A673 (cell line): ENCODE data around the gene SRSF7. TPM values are rescaled to one million over a fixed set of nuclear protein-coding genes. Genes with fewer than 3 reads are reported as not detected.

Source experiments
- BruUV-seq: library from RNA; stranded (reverse); fragments of 400-500 nt; replicated peaks from 2 replicates; lab custom pipeline; 2021; lab: Mats Ljungman, UMichigan
- CTCF ChIA-PET: fragments of 300-600 bp; sonication (Branson Sonifier 250); formaldehyde crosslinking; loops from one replicate; lab custom pipeline; 2022; ENCODE audit warnings: antibody characterized with exemption; lab: Charles Lee
- POLR2A ChIA-PET: fragments of 300-600 bp; sonication (Branson Sonifier 250); formaldehyde crosslinking; loops from one replicate; lab custom pipeline; 2022; ENCODE audit warnings: antibody characterized with exemption; ENCODE audit not compliant: low non-redundant PET; lab: Charles Lee
- DNase-seq: peaks from one replicate; pipeline ENCODE4 v3.0.0-alpha.2; 2015; ENCODE audit warnings: low spot score
- H3K27ac ChIP-seq: fragments of 200-600 bp; sonication (generic); 2 replicates; pipeline ENCODE4 v1.5.1; 2016; ENCODE audit warnings: mixed run types, low read depth, mild to moderate bottlenecking, mixed read lengths, antibody characterized with exemption, low read length; ENCODE audit not compliant: poor library complexity, severe bottlenecking
- H3K27me3 ChIP-seq: fragments of 200-600 bp; sonication (generic); replicated peaks from 2 replicates; pipeline ENCODE4 v1.6.1; 2017; ENCODE audit warnings: mixed run types, low read depth, mild to moderate bottlenecking, mixed read lengths, antibody characterized with exemption, low read length; ENCODE audit not compliant: insufficient read depth, poor library complexity
- H3K36me3 ChIP-seq: fragments of 200-600 bp; sonication (generic); 2 replicates; pipeline ENCODE4 v1.6.1; 2016; ENCODE audit warnings: mixed run types, mild to moderate bottlenecking, mixed read lengths, antibody characterized with exemption, low read length; ENCODE audit not compliant: insufficient read depth, poor library complexity, severe bottlenecking
- H3K4me1 ChIP-seq: fragments of 200-600 bp; sonication (generic); 2 replicates; pipeline ENCODE4 v1.6.1; 2017; ENCODE audit warnings: mixed run types, mild to moderate bottlenecking, mixed read lengths, antibody characterized with exemption, low read length; ENCODE audit not compliant: insufficient read depth, poor library complexity, severe bottlenecking
- H3K4me3 ChIP-seq: fragments of 200-600 bp; sonication (generic); 2 replicates; pipeline ENCODE4 v1.5.1; 2016; ENCODE audit warnings: low read depth, mixed run types, mild to moderate bottlenecking, mixed read lengths, low read length; ENCODE audit not compliant: poor library complexity, severe bottlenecking
- H3K9me3 ChIP-seq: fragments of 200-600 bp; sonication (generic); 2 replicates; pipeline ENCODE4 v1.6.1; 2016; ENCODE audit warnings: mixed run types, low read depth, mild to moderate bottlenecking, mixed read lengths, antibody characterized with exemption, low read length; ENCODE audit not compliant: poor library complexity, severe bottlenecking
- CTCF ChIP-seq: fragments of 300-800, 200-600 bp; sonication (generic); conservative IDR thresholded peaks from 2 replicates; pipeline ENCODE4 v1.5.1; 2017; ENCODE audit warnings: low read depth, mild to moderate bottlenecking, antibody characterized with exemption, low read length, moderate library complexity, mixed read lengths
- EZH2 ChIP-seq: fragments of 200-600 bp; sonication (generic); IDR thresholded peaks from 2 replicates; pipeline ENCODE4 v1.6.1; 2017; ENCODE audit warnings: borderline replicate concordance, low read depth, mild to moderate bottlenecking, mixed read lengths, antibody characterized with exemption, low read length; ENCODE audit not compliant: poor library complexity, severe bottlenecking
- intact Hi-C: fragments of 100-400 bp; cut with micrococcal nuclease; formaldehyde crosslinking; loops from one replicate; pipeline ENCODE4 v1.10.0; 2022; ENCODE audit not compliant: unreplicated experiment
- total RNA-seq: library from RNA; stranded (reverse); gene quantifications from 2 replicates; pipeline ENCODE4 v1.2.3, GENCODE V29; 2021

Gene SRSF7
- total RNA-seq, 1 experiment from 2014 or later, result 355 TPM

- intact Hi-C loops, result no loop called here
- Histone ChIP-seq H3K4me1 (no peaks in the 10 kb centered on the region), H3K27ac (no peak overlapping the region), H3K27me3 (no peaks in the 10 kb centered on the region), H3K9me3 (no peaks in the 10 kb centered on the region), H3K36me3 (no peaks in the 10 kb centered on the region), H3K4me3 (no peak overlapping the region)
- TF ChIP-seq EZH2 (no peak), CTCF (no peak)
- CTCF ChIA-PET, result no interaction called here
- DNase-seq, result no peak
- POLR2A ChIA-PET, result no interaction called here
- no TSS peak for BruUV-seq
These were observed 50.9 kb downstream of the SRSF7 start for GRCh38 chr2:38700113-38700785.

- no peaks in the 10 kb centered on the region for H3K27me3 ChIP-seq
- TF ChIP-seq CTCF, result no peak
- TF ChIP-seq EZH2, result no peak
- CTCF ChIA-PET, result no interaction called here
- H3K27ac ChIP-seq, result no peak overlapping the region
- H3K9me3 ChIP-seq, result no peaks in the 10 kb centered on the region
- no peaks in the 10 kb centered on the region for H3K36me3 ChIP-seq
- no TSS peak for BruUV-seq
- H3K4me3 ChIP-seq, result no peak overlapping the region
- no peaks in the 10 kb centered on the region for H3K4me1 ChIP-seq
- POLR2A ChIA-PET, result interaction anchor here (0.6 kb wide), 1 partner anchor 23 kb away, joined by 9 read pairs; no protein-coding TSS in a partner anchor
- DNase-seq, result no peak
- intact Hi-C loops, result no loop called here
These were observed 52.6 kb downstream of the SRSF7 start for GRCh38 chr2:38698467-38699003.

- H3K4me3 ChIP-seq, result no peak overlapping the region
- TF ChIP-seq EZH2 (no peak), CTCF (no peak)
- POLR2A ChIA-PET, result no interaction called here
- no peak for DNase-seq
- no peak overlapping the region for H3K27ac ChIP-seq
- CTCF ChIA-PET, result no interaction called here
- no peaks in the 10 kb centered on the region for H3K9me3 ChIP-seq
- intact Hi-C loops, result no loop called here
- no TSS peak for BruUV-seq
- no peaks in the 10 kb centered on the region for H3K27me3 ChIP-seq
- H3K36me3 ChIP-seq, result no peaks in the 10 kb centered on the region
- no peaks in the 10 kb centered on the region for H3K4me1 ChIP-seq
These were observed 53.9 kb downstream of the SRSF7 start for GRCh38 chr2:38697116-38697840.

Other genes with a start within 250 kb of the SRSF7 start
- gene HNRNPLL, start 148.4 kb downstream of the SRSF7 start, total RNA-seq, result 73.8 and 82.0 TPM in 2 replicates
- 6.6 and 8.7 TPM in 2 replicates for gene GALM, start 85.2 kb downstream of the SRSF7 start, total RNA-seq
- gene GEMIN6, start 26.8 kb upstream of the SRSF7 start, total RNA-seq, result 27.9 and 31.1 TPM in 2 replicates
- gene DHX57, start 124.6 kb upstream of the SRSF7 start, total RNA-seq, result 30.6 and 33.2 TPM in 2 replicates
- 26.0 and 29.0 TPM in 2 replicates for gene MORN2, start 124.6 kb upstream of the SRSF7 start, total RNA-seq
- 0.09 and 0.35 TPM in 2 replicates for gene ARHGEF33, start 138.5 kb upstream of the SRSF7 start, total RNA-seq